SHP77 treated with DMSO at 0.1 percent for 48 hours (cell line): ENCODE data around the gene LRP2BP.
"Not testable (repeated sequence)": the region's sequence is repeated elsewhere in the genome, so short reads cannot be mapped to it uniquely, and the experiment has no call there.

Source experiments
- DNase-seq: peaks from one replicate; lab custom pipeline; 2025; lab: John Stamatoyannopoulos, UW

Gene LRP2BP

GRCh38 chr4:185395956-185396723 lies 416 bp upstream of the LRP2BP start:
- peak; percentile 40 for DNase-seq

GRCh38 chr4:185394568-185395237 lies 1.0 kb downstream of the LRP2BP start:
- DNase-seq: no peak

GRCh38 chr4:185392156-185392555 lies 3.6 kb downstream of the LRP2BP start:
- DNase-seq: no peak

GRCh38 chr4:185390941-185391340 lies 4.8 kb downstream of the LRP2BP start:
- no peak for DNase-seq

GRCh38 chr4:185387957-185388356 lies 7.8 kb downstream of the LRP2BP start:
- no peak for DNase-seq

- no peak for DNase-seq
Measured at GRCh38 chr4:185384930-185385331, 10.8 kb downstream of the LRP2BP start.

GRCh38 chr4:185384061-185384460 lies 11.7 kb downstream of the LRP2BP start:
- DNase-seq: no peak

- no peak for DNase-seq
Measured at GRCh38 chr4:185383451-185383850, 12.3 kb downstream of the LRP2BP start.

GRCh38 chr4:185382754-185383153 lies 13.0 kb downstream of the LRP2BP start:
- no peak for DNase-seq

GRCh38 chr4:185381288-185382196 lies 14.2 kb downstream of the LRP2BP start:
- DNase-seq: no peak

- no peak for DNase-seq
Measured at GRCh38 chr4:185380320-185380719, 15.4 kb downstream of the LRP2BP start.

GRCh38 chr4:185379326-185380295 lies 16.1 kb downstream of the LRP2BP start:
- DNase-seq: no peak

GRCh38 chr4:185378264-185378663 lies 17.5 kb downstream of the LRP2BP start:
- no peak for DNase-seq

- no peak for DNase-seq
Measured at GRCh38 chr4:185374573-185374972, 21.2 kb downstream of the LRP2BP start.

GRCh38 chr4:185374027-185374426 lies 21.7 kb downstream of the LRP2BP start:
- no peak for DNase-seq

GRCh38 chr4:185371702-185372101 lies 24.0 kb downstream of the LRP2BP start:
- DNase-seq: no peak

- DNase-seq: no peak
Measured at GRCh38 chr4:185370268-185370949, 25.3 kb downstream of the LRP2BP start.

GRCh38 chr4:185369731-185370130 lies 26.0 kb downstream of the LRP2BP start:
- no peak for DNase-seq

GRCh38 chr4:185364886-185365285 lies 30.8 kb downstream of the LRP2BP start:
- DNase-seq: no peak

GRCh38 chr4:185363251-185363650 lies 32.5 kb downstream of the LRP2BP start:
- DNase-seq: no peak

GRCh38 chr4:185362570-185362969 lies 33.2 kb downstream of the LRP2BP start:
- not testable (repeated sequence) for DNase-seq
